NCI-H146 treated with DMSO at 0.1 percent for 48 hours (cell line): ENCODE results near the gene TSC22D4.
"Not testable (repeated sequence)": the region's sequence is repeated elsewhere in the genome, so short reads cannot be mapped to it uniquely, and the experiment has no call there.

Experiments
- DNase-seq: peaks from one replicate; lab custom pipeline; 2025; ENCODE audit not compliant: unreplicated experiment; lab: John Stamatoyannopoulos, UW

The TSC22D4 gene

DNA sequence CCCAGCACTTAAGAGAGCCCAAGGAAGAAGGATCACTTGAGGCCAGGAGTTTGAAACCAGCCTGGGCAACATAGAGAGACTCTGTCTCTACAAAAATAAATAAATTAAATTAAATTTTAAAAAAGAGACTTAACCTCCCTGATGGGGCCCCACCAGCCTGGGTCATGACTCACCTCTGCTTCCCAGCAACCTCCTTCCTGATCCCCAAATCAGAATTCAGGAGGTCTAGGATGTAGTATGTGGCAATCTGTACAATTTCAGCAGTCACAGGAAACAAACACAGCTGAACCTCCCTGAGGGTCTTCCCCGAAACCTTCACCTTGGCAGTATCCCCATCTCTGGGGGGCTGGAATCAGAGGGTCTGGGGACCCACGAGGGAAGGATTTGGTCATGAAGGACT is 33.0 kb downstream of the TSC22D4 start:
- DNase-seq: no peak

DNA sequence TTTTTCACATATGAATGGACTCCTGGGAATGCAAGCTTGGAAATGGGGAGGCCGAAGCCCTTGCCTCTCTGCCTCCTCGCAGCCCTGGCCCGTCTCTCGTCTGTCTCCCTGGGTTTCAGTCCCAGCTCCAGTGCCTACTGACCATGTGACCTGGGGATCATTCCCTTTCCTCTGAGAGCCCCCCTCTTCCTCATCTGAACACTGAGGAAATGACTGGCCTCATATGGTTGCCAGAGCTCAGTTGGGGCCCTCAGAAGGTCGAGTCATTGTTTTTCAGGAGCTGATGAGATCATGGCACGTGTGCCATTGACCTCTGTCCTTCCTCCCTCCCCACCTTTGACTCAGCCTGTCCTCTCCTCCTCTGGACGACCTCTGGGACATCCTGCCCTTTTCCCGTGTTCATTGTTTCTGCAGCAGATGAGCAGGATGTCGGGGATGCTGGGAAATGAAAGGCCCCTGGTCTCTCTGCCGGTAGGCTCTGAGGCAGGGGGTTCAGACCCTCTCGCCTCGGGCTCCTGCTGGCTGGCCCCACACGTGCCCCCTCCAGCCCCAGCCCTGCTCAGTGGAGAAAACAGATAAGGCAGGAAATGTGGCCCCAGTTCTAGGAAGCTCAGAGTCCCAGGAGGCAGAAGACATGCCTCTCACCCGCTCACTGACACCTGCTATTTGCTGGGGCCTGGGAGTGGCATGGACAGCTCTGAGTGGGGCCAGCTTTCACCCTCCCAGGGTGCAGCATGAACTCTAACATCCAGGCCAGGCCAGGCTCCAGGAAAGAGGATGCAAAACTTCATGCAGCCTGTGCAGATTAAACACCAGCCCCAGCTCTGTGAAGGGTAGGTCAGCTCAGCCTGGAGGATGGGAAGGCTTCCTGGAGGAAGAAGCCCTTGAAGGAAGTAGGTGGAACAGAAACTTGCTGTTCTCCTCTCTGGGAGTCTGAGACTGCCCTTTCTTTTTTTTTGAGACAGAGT is 34.4 kb downstream of the TSC22D4 start:
- no peak for DNase-seq

DNA sequence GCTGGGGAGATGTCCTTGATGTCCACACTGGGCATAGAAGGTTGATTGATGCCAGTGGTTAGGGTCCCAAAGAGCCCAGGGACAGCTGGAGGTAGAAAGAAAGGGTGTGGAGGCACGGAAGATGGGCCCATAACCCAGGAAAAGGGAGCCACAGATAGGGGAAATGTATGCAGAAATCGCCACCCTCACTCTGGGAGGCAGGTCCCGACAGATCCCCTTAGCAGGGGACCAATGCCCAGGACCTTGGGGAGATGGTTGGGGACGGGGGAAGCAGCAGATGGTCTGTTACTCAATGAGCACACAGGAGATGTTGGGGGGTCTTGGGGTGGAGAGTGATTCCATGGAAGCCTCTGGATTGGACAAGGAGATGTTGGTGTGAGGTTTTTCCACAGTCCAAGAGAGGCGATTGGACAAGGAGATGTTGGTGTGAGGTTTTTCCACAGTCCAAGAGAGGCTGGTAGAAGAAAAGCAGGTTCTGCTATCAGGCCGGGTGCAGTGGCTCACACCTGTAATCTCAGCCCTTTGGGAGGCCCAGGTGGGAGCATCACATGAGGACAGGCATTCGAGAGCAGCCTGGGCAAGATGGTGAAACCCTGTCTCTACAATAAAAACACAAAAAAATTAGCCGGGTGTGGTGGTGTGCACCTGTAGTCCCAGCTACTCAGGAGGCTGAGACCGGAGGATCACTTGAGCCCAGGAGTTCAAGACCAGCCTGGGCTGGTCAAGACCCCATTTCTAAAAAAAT is 35.7 kb downstream of the TSC22D4 start:
- DNase-seq: no peak

DNA sequence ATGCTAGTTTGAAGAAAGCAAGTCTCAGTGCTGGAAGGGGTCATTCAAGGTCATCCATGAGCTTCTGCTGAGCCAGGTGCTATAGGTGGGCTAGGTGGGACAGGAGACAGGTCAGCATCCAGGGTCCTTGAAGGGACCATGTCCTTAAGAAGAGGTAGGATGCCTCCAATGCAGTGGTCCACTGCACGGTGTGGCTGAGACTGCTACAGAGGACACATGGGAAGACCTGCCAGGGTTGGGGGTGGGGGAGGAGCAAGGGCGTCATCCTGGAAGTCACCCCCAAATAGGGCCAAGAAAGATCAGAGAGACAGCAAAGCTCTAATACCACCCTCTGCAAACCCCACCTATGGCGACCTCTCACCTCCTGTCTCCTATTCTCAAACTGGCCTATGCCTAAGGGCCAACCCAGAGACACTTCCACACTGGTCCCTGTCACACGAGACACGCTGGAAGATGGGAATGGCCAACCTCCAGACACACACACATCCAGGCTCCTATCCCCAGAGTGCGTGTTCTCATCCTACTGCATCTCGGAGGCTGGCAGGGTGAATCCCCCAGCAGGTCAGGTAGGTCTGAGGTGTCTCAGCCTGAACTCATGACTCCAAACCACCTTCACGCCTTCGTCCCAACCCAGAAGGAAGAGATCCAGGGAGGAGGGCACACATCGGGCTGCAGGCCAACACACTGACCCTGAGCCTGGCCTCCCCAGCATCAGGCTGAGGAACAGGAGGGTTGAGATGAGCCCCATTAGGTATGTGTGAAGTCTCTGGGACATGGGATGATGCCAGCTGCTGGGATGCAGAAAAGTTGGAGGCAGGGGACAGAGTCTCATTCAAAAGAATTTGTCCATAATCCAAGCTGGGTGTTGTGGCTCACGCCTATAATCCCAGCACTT is 37.1 kb downstream of the TSC22D4 start:
- DNase-seq: no peak

DNA sequence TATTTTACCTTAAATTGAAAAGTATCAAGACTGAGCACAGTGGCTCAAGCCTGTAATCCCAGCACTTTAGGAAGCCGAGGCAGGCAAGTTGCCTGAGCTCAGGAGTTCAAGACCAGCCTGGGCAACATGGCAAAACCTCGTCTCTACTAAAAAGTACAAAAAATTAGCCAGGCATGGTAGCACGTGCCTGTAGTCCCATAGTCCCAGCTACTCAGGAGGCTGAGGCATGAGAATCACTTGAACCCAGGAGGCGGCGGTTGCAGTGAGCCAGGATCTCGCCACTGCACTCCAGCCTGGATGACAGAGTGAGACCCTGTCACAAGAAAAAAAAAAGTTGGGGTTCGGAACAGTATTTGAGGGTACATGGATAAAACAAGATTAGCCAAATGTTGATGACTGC is 39.8 kb downstream of the TSC22D4 start:
- DNase-seq: not testable (repeated sequence)

DNA sequence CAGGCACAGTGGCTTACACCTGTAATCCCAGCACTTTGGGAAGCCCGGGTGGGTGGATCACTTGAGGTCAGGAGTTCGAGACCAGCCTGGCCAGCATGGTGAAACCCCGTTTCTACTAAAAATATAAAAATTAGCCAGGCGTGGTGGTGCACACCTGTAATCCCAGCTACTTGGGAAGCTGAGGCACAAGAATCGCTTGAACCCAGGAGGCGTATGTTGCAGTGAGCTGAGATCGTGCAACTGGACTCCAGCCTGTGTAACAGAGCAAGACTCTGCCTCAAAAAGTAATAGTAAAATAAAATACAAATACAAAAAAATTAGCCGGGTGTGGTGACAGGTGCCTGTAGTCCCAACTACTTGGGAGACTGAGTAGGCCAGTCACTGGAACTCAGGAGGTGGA is 40.3 kb downstream of the TSC22D4 start:
- DNase-seq: not testable (repeated sequence)

DNA sequence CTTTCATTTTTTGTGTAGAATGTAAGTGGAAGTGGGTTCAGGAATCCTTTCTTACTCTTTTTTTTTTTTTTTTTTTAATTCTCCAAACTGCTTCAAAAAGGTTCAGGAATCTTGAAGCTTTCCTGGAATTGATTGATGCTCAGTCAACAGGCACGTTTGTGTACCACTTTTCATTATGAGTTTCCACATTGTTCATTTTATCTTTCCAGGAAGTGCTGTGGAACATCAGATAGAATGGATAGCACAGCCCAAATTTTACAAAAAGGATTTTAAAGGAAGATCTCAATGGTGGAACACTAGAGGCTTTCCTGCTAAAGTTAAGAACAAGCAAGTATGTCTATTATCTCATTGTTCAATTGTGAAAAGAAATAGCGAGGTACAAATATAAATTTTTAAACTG is 40.8 kb downstream of the TSC22D4 start:
- DNase-seq: no peak

DNA sequence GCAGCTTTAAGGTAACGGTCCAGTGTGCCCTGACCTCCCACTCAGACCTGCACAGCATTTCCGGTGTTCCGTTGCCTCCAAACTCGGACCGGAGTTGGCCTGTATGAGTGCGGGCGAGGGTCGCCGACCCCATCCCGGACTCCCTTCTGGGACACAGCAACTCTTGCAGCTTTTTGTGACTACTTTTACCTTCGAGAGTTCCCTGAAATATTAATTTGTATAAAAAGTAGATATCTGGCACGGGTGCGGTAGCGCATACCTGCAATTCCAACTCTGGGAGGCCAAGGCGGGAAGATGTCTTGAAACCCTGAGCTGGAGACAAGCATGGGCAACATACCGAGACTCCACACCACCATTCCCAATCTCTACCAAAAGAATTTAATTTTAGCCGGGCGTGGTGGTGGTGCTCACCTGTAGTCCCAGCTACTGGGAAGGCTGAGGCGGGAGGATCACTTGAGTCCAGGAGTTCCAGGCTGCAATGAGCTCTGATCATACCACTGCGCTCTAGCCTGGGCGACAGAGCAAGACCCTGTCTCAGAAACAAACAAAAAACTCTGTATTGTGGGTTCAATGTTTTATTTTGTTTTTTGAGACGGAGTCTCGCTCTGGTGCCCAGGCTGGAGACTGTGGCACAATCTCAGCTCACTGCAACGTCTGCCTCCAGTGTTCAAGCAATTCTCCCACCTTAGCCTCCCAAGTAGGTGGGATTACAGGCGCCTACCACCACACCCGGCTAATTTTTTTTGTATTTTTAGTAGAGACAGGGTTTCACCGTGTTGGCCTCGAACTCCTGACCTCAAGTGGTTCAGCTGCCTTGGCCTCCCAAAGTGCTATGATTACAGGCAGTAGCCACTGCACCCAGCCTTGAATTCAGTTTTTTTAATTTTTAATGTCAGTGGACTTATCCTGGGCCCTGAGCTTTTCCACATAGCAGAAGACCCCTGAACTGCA is 41.6 kb downstream of the TSC22D4 start:
- DNase-seq: no peak

DNA sequence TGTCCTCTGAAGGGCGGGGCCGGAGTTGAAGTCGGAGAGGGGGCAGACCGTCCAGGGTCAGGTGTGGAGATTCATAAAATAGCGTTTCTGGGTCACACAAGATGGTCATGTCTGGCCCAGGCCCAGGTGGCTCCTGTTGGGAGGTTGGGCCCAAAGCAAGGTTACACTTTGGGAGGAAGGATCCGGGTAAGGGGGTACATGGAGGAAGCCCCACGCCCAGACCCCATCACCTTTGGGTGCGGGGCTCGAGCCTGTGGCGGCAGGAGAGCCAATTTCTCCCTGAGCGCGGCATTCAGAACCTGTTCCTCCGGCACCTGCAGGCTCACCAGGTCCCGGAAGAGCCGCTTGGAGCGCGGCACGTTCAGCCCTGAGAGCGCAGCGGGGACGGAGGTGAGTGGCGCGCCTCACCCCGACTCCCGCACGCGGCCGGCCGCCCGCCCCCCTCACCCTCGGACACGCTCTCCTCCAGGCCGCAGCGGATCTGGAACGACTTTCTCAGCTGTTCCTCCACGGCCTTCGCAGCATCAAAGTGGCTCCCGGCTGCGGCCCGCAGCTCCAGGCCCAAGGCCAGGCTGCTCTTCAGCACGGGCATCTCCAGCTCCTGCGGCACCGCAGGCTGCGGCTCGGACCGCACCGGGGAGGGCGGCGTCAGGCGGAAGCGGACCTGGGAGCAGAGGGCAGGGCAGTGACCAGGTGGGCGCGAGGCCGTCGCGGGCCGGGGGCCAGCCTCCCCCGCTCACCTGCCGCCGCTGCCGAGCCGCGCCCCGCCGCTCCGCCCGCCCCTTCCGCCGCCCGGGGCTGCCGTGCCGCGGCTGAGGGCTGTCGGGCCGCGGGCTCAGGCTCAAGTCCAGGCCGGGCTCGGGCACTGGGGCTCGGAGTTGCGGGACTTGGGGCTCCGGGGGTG is 43.4 kb downstream of the TSC22D4 start:
- no peak for DNase-seq

DNA sequence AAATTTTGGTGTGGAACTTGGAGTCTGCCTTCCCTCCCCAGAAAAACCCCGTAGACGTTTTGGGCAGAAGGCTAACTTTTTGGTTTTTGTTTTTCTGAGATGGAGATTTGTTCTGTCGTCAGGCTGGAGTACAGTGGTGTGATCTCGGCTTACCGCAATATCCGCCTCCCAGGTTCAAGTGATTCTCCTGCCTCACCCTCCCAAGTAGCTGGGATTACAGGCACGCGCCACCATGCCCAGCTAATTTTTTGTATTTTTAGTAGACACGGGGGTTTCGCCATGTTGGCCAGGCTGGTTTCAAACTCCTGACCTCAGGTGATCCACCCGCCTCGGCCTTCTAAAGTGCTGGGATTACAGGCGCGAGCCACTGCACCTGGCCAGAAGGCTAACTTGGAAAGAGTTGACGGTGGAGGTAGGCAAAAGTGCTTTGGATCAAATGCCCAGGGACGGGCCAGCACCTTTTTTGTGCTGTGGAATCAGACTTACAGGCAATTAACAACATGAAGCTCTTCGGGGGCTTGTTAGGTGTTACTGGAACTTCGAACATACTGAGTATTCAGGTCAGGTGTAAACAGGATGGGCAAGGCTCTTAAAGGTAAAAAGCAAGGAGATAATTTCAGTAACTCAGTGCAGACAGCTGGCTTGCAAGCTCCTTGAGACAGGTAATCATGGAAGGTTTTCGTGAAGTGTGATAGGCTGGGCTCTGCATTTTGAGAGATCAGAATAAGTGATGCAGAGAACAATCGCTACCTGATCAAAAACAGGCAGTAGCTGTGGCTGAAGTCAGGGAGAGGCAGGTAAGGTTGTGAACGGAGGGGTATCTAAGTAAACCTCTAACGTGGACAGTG is 44.5 kb downstream of the TSC22D4 start:
- DNase-seq: no peak

DNA sequence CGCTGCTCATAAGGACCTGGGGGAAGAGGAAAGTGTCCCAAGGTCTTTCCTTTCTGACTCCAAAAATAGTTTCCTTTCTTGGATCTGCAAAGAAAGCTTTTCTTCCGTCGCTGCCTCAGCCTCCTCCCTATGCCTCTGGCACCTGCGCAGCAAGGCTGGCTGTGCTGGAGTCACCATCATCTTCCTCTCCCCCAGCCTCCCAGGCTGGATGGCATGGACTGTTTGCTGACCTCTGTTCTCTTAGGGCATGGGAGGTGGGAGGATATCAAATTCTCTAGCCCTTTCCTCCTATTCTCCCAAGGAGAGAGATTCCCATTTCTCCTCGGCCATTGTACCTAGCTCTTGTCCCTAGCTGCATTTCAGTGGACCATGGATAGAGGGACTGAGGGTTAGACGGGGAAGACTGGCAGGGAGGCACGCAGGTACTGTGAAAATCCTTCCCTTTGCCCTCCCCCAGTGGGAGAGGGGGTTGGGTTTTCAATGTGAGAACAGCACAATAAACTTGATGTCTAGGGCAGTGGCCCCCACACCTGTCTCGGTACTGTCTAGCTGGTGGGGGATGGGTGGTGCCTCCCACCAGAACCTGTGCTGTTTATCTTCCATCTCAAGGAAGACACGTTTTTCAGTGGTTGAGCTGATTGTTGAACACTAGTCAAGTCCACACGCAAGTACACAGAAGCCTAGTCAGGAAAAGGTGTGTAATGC is 45.3 kb downstream of the TSC22D4 start:
- DNase-seq: no peak

DNA sequence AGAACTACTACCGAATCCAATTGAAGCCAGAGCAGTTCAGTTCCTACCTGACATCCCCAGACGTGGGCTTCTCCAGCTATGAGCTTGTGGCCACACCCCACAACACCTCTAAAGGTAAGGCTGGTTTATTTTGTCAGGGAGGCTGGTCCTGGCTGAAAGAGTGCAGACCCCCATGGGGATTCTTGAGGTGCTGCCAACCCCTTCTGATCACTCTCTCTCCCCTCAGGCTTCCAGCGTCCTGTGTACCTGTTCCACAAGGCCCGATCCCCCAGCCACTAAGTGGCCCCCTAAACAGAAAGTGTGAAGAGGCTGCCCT is 45.8 kb downstream of the TSC22D4 start:
- DNase-seq: no peak

DNA sequence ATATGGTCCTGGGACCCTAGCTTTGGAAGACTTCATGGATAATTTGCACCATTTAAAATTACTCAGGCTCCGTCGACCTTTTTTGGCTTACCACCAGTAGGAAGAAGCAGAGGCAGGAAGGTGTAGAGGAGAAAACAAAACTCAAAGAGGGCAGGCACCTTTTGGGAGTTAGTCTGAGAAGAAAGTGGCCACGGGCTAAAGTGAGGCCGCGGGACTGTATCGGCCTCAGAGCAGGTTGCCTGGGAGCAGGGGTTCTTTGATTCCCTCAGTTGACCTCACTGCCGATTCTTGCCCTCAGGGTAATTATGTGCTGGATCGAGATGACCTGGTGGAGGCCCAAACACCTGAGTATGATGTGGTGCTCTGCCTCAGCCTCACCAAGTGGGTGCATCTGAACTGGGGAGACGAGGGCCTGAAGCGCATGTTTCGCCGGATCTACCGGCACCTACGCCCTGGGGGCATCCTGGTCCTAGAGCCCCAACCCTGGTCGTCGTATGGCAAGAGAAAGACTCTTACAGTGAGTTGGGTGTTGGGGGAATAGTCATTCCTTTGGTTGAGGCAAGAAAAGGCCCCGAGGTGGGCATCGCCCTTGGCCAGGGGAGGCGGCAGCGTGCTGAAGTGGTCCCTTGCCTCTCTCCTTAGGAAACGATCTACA is 46.3 kb downstream of the TSC22D4 start:
- DNase-seq: no peak

DNA sequence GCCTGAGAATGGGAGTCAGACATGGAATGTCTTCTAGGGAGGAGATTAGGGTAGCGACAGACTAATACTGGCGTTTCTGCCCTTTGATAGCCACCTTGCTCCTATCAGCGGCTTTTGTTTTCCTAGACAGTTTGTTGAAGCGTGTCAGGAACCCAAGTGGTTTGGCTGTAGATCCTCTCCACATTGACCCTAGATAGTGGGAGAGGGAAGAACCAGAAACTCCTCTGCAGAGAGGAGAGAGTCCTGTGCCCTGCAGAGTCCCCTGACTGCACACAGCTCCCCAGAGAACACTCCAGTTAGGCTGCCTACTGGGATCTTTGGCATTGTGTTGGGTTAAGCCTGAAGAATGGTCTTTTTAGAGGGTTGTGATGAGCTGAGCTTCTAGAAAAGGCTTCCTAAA is 47.0 kb downstream of the TSC22D4 start:
- DNase-seq: no peak

DNA sequence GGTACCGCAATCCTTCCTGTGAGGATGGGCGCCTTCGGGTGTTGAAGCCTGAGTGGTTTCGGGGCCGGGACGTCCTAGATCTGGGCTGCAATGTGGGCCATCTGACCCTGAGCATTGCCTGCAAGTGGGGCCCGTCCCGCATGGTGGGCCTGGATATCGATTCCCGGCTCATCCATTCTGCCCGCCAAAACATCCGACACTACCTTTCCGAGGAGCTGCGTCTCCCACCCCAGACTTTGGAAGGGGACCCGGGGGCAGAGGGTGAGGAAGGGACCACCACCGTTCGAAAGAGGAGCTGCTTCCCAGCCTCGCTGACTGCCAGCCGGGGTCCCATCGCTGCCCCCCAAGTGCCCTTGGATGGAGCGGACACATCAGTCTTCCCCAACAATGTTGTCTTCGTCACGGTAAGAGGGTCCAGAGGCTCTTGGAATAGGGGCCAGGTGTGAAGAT is 47.7 kb downstream of the TSC22D4 start:
- no peak for DNase-seq

DNA sequence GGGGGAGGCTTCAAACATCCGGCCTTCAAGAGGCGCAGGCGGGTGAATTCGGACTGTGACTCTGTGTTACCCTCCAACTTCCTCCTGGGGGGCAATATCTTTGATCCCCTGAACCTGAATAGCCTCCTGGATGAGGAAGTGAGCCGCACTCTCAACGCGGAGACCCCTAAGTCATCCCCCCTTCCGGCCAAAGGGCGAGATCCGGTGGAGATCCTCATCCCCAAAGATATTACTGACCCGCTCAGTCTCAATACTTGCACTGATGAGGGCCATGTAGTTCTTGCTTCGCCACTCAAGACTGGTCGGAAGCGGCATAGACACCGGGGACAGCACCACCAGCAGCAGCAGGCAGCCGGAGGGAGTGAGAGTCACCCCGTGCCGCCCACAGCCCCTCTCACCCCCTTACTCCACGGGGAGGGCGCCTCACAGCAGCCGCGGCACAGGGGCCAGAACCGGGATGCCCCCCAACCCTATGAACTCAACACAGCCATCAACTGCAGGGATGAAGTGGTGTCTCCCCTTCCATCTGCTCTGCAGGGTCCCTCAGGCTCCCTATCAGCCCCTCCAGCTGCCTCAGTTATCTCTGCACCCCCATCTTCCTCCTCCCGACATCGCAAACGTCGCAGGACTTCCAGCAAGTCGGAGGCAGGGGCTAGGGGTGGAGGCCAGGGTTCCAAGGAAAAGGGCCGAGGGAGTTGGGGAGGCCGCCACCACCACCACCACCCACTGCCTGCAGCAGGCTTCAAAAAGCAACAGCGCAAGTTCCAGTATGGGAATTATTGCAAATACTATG is 48.3 kb downstream of the TSC22D4 start:
- no peak for DNase-seq
